Osteocyte (in vitro differentiated cells): ENCODE results near the gene SLC22A5. TPM values are rescaled to one million over a fixed set of nuclear protein-coding genes. Genes with fewer than 3 reads are reported as not detected.

Source experiments
- DNase-seq: peaks from one replicate; pipeline ENCODE4 v3.0.0; 2021; ENCODE audit warnings: mixed read lengths; ENCODE audit not compliant: unreplicated experiment; ENCODE audit errors: extremely low spot score
- H3K27ac Mint-ChIP-seq: one replicate; pipeline ENCODE4 v1.8.0; 2021; ENCODE audit warnings: mild to moderate bottlenecking, mixed read lengths; ENCODE audit not compliant: unreplicated experiment
- H3K27me3 Mint-ChIP-seq: one replicate; pipeline ENCODE4 v1.8.0; 2021; ENCODE audit warnings: mixed read lengths; ENCODE audit not compliant: unreplicated experiment
- H3K36me3 Mint-ChIP-seq: one replicate; pipeline ENCODE4 v1.8.0; 2021; ENCODE audit warnings: mixed read lengths; ENCODE audit not compliant: unreplicated experiment
- H3K4me1 Mint-ChIP-seq: one replicate; pipeline ENCODE4 v1.8.0; 2021; ENCODE audit warnings: mixed read lengths; ENCODE audit not compliant: unreplicated experiment
- H3K4me3 Mint-ChIP-seq: one replicate; pipeline ENCODE4 v1.8.0; 2021; ENCODE audit warnings: mild to moderate bottlenecking, moderate library complexity, mixed read lengths; ENCODE audit not compliant: unreplicated experiment
- H3K9me3 Mint-ChIP-seq: one replicate; pipeline ENCODE4 v1.8.0; 2021; ENCODE audit warnings: mixed read lengths; ENCODE audit not compliant: unreplicated experiment
- CTCF ChIP-seq: fragments of 200-600 bp; sonication (generic); IDR thresholded peaks from 2 replicates; pipeline ENCODE4 v1.5.0; 2021; ENCODE audit warnings: antibody characterized with exemption, mild to moderate bottlenecking, moderate library complexity
- total RNA-seq: library from RNA; stranded (reverse); gene quantifications from 2 replicates; pipeline ENCODE4 v1.2.1, GENCODE V29; 2021

Gene SLC22A5
- total RNA-seq, 1 donor from 2014 or later: 6.7 TPM

DNA sequence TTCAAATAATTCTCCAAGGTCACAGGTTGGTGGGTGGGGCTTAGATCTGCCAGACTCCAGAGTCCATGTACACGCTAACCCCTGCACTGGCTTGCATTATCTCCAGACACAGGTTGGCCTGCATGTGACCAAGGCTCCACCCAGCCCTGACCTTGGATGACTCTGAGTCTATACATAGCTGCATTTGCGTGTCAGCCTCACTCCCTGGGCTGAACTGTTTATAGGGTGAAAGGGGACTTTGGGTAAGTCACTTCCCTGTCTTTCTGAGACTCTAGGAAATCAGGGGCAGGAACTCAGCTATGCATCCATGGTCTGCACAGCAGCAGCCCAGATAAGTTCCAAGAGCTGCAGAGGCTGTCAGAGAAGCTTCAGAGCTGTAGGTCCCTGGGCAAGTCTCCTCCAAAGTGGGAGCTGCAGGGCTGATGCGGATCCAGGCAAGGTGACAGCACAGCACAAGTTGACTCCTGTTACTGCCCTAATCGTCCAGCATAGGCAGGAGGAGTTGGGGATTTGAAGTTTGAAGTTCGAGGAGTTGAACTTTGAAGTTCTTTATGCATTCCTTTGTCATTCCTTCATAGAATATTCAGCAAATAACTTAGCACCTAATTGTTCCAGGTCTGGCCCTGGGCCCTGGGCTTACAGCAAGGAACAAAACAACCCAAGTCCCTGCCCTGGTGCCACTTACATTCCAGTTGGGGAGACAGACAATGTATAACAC is 53.4 kb downstream of the SLC22A5 start:
- no peaks in the 10 kb centered on the region for H3K27me3 Mint-ChIP-seq
- DNase-seq: no peak
- peaks cover 4% of the 10 kb centered on the region for H3K36me3 Mint-ChIP-seq
- TF ChIP-seq CTCF: no peak
- H3K4me1 Mint-ChIP-seq: peaks cover 73% of the 10 kb centered on the region
- H3K4me3 Mint-ChIP-seq: no peak overlapping the region
- H3K9me3 Mint-ChIP-seq: no peaks in the 10 kb centered on the region
- peak overlapping the region; percentile 65 for H3K27ac Mint-ChIP-seq

DNA sequence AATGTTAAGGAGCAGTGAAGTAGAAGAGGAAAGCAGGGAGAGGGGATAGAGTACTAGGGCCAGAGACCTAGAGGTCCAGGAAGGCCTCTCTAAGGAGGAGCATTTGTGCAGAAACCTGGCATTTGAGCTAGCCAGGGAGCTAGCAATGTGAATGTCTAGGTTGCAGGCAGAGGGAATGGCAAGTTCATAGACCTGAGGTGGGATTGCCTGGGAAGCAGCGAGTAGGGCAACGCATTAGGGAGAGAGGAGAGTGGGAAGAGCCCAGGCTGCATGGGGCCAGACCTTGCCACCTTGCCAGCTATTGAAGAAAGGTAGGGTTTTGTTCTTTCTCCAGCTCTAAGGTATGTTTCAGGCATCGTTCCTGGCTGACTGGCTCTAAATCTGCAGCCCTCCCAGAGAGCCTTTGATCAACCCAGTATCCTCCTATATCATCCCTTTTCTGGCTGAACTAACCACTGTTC is 54.0 kb downstream of the SLC22A5 start:
- Mint-ChIP-seq H3K4me1 (peaks cover 77% of the 10 kb centered on the region), H3K27ac (no peak overlapping the region), H3K9me3 (no peaks in the 10 kb centered on the region), H3K27me3 (no peaks in the 10 kb centered on the region), H3K36me3 (peaks cover 4% of the 10 kb centered on the region), H3K4me3 (no peak overlapping the region)
- DNase-seq: no peak
- no peak for TF ChIP-seq CTCF

- Mint-ChIP-seq H3K9me3 (no peaks in the 10 kb centered on the region), H3K27ac (no peak overlapping the region), H3K4me1 (peaks cover 78% of the 10 kb centered on the region), H3K27me3 (no peaks in the 10 kb centered on the region), H3K36me3 (peaks cover 2% of the 10 kb centered on the region), H3K4me3 (no peak overlapping the region)
- TF ChIP-seq CTCF: no peak
- no peak for DNase-seq
These were observed 54.8 kb downstream of the SLC22A5 start for GRCh38 chr5:132424167-132424880.

- no peak for DNase-seq
- Mint-ChIP-seq H3K27ac (peak overlapping the region; percentile 91), H3K36me3 (peaks cover 2% of the 10 kb centered on the region), H3K9me3 (no peaks in the 10 kb centered on the region), H3K4me3 (no peak overlapping the region), H3K27me3 (no peaks in the 10 kb centered on the region), H3K4me1 (peaks cover 73% of the 10 kb centered on the region)
- no peak for TF ChIP-seq CTCF
These were observed 55.8 kb downstream of the SLC22A5 start for GRCh38 chr5:132425009-132425937.
